BJ (cell line): ENCODE data around the gene NTF3. TPM values are rescaled to one million over a fixed set of nuclear protein-coding genes. Genes with fewer than 3 reads are reported as not detected.

ENCODE experiments used
- CTCF ChIA-PET: fragments of 350-600 bp; formaldehyde crosslinking; extraction: SDS; loops from one replicate; lab custom pipeline; 2021; ENCODE audit warnings: antibody characterized with exemption, inconsistent platforms; lab: Yijun Ruan, JAX
- POLR2A ChIA-PET: fragments of 300-600 bp; sonication (Branson Sonifier 250); formaldehyde crosslinking; extraction: SDS; loops from one replicate; lab custom pipeline; 2021; ENCODE audit warnings: antibody characterized with exemption; lab: Charles Lee
- DNase-seq: peaks from one replicate; pipeline ENCODE4 v3.0.0-alpha.2; 2011; ENCODE audit warnings: low read depth
- H3K27me3 ChIP-seq: 2 replicates; pipeline ENCODE4 v1.6.0; 2011; ENCODE audit warnings: low read length; ENCODE audit not compliant: control insufficient read depth, insufficient read depth
- H3K36me3 ChIP-seq: 2 replicates; pipeline ENCODE4 v1.5.1; 2011; ENCODE audit warnings: low read length; ENCODE audit not compliant: control insufficient read depth, insufficient read depth
- H3K4me3 ChIP-seq: 2 replicates; pipeline ENCODE4 v1.5.1; 2011; ENCODE audit warnings: low read depth, mild to moderate bottlenecking, control low read depth, low read length
- polyA plus RNA-seq: library from polyadenylated mRNA; depleted of rRNA; stranded (reverse); fragments of >200 nt; gene quantifications from 2 replicates; pipeline ENCODE4 v1.2.3, GENCODE V29; 2011
- TF ChIP-seq, protein P1 (sequence below): IDR thresholded peaks from 2 replicates; pipeline ENCODE4 v1.5.1; 2011; ENCODE audit warnings: low read depth, mild to moderate bottlenecking, control low read depth, inconsistent platforms, low read length, moderate library complexity; ENCODE audit not compliant: insufficient read depth

Gene NTF3
- polyA plus RNA-seq, 1 experiment: 12.5 TPM

GRCh38 chr12:5511256-5511643 is 79.3 kb downstream of the NTF3 start:
- 0 out of 2 replicates have a peak, but pooled peaks cover 1% of the 10 kb centered on the region for H3K27me3 ChIP-seq
- H3K36me3 ChIP-seq: no peaks in the 10 kb centered on the region
- no peak overlapping the region for H3K4me3 ChIP-seq
- no peak for DNase-seq
- ChIA-PET POLR2A (interaction anchor here (0.6 kb wide), 1 partner anchor 77 kb away, joined by 4 read pairs; no protein-coding TSS in a partner anchor), CTCF (interaction anchor here (0.7 to 4.5 kb wide), 27 partner anchors 10 to 343 kb away, joined by 3 to 32 read pairs (median 4); partner anchors contain the start of gene NTF3)
- TF ChIP-seq, protein P1, sequence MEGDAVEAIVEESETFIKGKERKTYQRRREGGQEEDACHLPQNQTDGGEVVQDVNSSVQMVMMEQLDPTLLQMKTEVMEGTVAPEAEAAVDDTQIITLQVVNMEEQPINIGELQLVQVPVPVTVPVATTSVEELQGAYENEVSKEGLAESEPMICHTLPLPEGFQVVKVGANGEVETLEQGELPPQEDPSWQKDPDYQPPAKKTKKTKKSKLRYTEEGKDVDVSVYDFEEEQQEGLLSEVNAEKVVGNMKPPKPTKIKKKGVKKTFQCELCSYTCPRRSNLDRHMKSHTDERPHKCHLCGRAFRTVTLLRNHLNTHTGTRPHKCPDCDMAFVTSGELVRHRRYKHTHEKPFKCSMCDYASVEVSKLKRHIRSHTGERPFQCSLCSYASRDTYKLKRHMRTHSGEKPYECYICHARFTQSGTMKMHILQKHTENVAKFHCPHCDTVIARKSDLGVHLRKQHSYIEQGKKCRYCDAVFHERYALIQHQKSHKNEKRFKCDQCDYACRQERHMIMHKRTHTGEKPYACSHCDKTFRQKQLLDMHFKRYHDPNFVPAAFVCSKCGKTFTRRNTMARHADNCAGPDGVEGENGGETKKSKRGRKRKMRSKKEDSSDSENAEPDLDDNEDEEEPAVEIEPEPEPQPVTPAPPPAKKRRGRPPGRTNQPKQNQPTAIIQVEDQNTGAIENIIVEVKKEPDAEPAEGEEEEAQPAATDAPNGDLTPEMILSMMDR: no peak

DNA sequence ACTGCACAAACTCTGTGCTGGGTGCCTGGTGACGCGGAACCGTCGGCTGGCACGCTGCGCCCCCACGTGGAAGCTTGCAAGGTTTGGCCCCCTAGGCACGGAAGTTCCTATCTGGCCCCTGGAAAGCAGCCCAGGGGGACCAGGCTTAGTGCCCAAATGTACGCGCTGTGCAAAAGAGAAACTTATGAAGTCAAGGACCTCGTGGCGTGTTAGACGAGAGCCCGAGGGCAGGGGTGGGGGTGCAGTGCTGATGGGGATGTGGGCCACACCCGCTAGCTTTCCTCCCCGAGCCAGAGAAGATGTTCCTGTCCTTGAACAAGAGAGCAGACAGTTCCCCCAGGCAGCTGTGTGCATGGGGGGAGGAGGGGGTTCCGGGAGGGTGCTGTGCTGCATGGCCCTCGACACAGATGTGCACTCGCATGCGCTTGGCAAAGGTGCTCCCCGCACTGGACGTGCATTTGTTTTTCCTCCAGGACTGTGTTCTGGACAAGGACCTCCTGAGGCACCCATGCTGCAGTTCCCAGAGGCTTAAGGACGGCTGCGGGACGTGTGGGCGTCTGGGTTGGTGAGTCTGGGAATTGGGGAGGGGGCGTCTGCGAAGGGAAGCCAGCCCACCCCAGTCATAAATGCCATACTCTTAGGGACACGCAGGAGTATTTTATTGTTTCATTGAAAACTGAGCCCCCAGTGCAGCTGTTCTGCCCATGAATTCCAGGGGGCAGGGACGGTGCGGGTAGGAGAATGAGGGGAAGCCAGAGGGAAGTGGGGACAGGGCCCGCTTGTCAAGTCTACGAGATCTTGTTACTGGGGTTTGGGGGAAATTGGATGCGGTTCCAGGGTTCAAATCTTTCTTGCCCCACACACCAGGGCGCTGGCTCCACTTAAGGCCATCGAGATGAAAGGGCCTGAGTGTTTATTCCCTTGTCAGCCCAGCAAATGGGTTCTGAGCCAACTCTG is 80.0 kb downstream of the NTF3 start:
- ChIA-PET POLR2A (no interaction called here), CTCF (interaction anchor here (0.7 to 4.5 kb wide), 29 partner anchors 9 to 343 kb away, joined by 3 to 32 read pairs (median 4); partner anchors contain the start of gene NTF3)
- no peaks in the 10 kb centered on the region for H3K36me3 ChIP-seq
- no peak for DNase-seq
- H3K27me3 ChIP-seq: 0 out of 2 replicates have a peak, but pooled peaks cover 1% of the 10 kb centered on the region
- no peak overlapping the region for H3K4me3 ChIP-seq
- TF ChIP-seq, protein P1: peak; percentile 84

GRCh38 chr12:5512601-5512970 is 80.7 kb downstream of the NTF3 start:
- TF ChIP-seq, protein P1: no peak
- H3K27me3 ChIP-seq: 0 out of 2 replicates have a peak, but pooled peaks cover 1% of the 10 kb centered on the region
- no peaks in the 10 kb centered on the region for H3K36me3 ChIP-seq
- DNase-seq: no peak
- ChIA-PET POLR2A (no interaction called here), CTCF (interaction anchor here (1.2 to 4.5 kb wide), 5 partner anchors 12 to 341 kb away, joined by 3 to 32 read pairs (median 5); partner anchors contain the start of gene NTF3)
- no peak overlapping the region for H3K4me3 ChIP-seq

DNA sequence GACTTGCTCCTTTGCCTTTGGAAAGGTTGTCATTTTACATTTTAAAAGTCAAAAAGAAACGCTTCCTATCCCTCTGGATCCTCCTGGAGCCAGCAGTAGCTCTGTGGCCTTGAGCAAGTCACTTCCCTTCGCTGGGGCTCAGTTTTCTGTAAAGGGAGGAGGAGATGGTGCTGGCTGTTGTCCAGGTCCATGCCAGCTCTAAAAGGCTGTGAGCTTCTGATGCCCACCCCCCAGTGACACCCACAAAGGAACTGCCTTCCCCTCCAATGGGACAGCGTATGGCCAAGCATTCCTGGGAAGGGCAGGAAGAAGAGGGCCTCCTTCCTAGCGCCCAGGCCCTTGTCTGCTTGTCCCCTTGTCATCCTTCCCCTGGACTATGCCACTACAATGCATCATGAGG is 81.5 kb downstream of the NTF3 start:
- POLR2A ChIA-PET: no interaction called here
- Histone ChIP-seq H3K27me3 (0 out of 2 replicates have a peak, but pooled peaks cover 1% of the 10 kb centered on the region), H3K4me3 (no peak overlapping the region), H3K36me3 (no peaks in the 10 kb centered on the region)
- DNase-seq: no peak
- CTCF ChIA-PET: interaction anchor here (0.9 to 4.5 kb wide), 6 partner anchors 11 to 314 kb away, joined by 3 to 32 read pairs (median 3); partner anchors contain the start of gene NTF3
- TF ChIP-seq, protein P1: no peak

DNA sequence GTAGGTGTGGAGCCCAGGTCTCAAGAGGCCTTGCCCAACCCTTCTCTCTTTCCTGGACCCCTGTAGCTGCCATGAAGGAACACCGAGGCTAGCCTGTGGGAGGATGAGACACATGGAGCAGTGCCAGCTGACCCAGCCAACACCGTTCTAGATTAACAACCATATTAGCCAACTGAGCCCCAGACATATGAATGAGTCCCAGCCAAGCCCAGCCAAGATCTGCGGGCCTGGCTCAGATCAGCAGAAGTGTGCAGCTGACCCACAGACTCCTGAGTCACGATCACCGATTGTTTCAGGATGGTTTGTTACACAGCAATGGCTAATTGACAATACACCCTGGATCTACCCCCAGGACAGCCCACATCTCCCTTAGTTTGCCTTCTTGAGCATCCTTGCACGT is 82.1 kb downstream of the NTF3 start:
- DNase-seq: no peak
- ChIA-PET CTCF (interaction anchor here (0.9 to 1.0 kb wide), 3 partner anchors 35 to 314 kb away, joined by 3 read pairs; no protein-coding TSS in a partner anchor), POLR2A (no interaction called here)
- Histone ChIP-seq H3K36me3 (no peaks in the 10 kb centered on the region), H3K4me3 (no peak overlapping the region), H3K27me3 (0 out of 2 replicates have a peak, but pooled peaks cover 1% of the 10 kb centered on the region)
- TF ChIP-seq, protein P1: no peak
